Ishikawa (cell line): Measurements from ENCODE around the gene FTL.

ENCODE experiments used
- CEBPB ChIP-seq: IDR thresholded peaks from 2 replicates; pipeline ENCODE4 v1.6.1; 2012
- CREB1 ChIP-seq: IDR thresholded peaks from 2 replicates; pipeline ENCODE4 v1.6.1; 2012; ENCODE audit warnings: low read depth
- EGR1 ChIP-seq: IDR thresholded peaks from 2 replicates; pipeline ENCODE4 v1.6.1; 2012
- EP300 ChIP-seq: IDR thresholded peaks from 2 replicates; pipeline ENCODE4 v1.6.1; 2012; ENCODE audit warnings: borderline replicate concordance
- FOXM1 ChIP-seq: IDR thresholded peaks from 2 replicates; pipeline ENCODE4 v1.6.1; 2012; ENCODE audit warnings: low read depth, borderline replicate concordance
- NFIC ChIP-seq: IDR thresholded peaks from 2 replicates; pipeline ENCODE4 v1.6.1; 2012
- RAD21 ChIP-seq: IDR thresholded peaks from 2 replicates; pipeline ENCODE4 v1.6.1; 2012; ENCODE audit warnings: low read depth
- REST ChIP-seq: IDR thresholded peaks from 2 replicates; pipeline ENCODE4 v1.6.1; 2012; ENCODE audit warnings: low read depth, mild to moderate bottlenecking
- TAF1 ChIP-seq: IDR thresholded peaks from 2 replicates; pipeline ENCODE4 v1.6.1; 2012; ENCODE audit warnings: low read depth, mild to moderate bottlenecking
- TCF12 ChIP-seq: IDR thresholded peaks from 2 replicates; pipeline ENCODE4 v1.6.1; 2012; ENCODE audit warnings: low read depth
- TEAD4 ChIP-seq: IDR thresholded peaks from 2 replicates; pipeline ENCODE4 v1.6.1; 2012
- USF1 ChIP-seq: IDR thresholded peaks from 2 replicates; pipeline ENCODE4 v1.6.1; 2012
- YY1 ChIP-seq: IDR thresholded peaks from 2 replicates; pipeline ENCODE4 v1.6.1; 2012; ENCODE audit warnings: low read depth
- ZBTB7A ChIP-seq: IDR thresholded peaks from 2 replicates; pipeline ENCODE4 v1.6.1; 2012; ENCODE audit warnings: low read depth
- TF ChIP-seq, protein P1 (sequence below): IDR thresholded peaks from 2 replicates; pipeline ENCODE4 v1.6.1; 2012

The FTL gene

GRCh38 chr19:48954595-48955307 is 10.4 kb upstream of the FTL start, which contains the start of gene BAX:
Gene BAX (plus strand): TSS chr19:48954875. CDS start chr19:48954929, 54 bp downstream.
- TF ChIP-seq TCF12: peak; percentile 33; the same call in 1 of the 2 replicates
- peak; percentile 99 for TF ChIP-seq YY1
- TF ChIP-seq ZBTB7A: peak; percentile 57; the same call in 1 of the 2 replicates
- peak; percentile 59; the same call in 1 of the 2 replicates for TF ChIP-seq EGR1
- no peak; the same call in 1 of the 2 replicates for TF ChIP-seq NFIC
- no peak for TF ChIP-seq CEBPB
- TF ChIP-seq FOXM1: no peak
- TF ChIP-seq, protein P1, sequence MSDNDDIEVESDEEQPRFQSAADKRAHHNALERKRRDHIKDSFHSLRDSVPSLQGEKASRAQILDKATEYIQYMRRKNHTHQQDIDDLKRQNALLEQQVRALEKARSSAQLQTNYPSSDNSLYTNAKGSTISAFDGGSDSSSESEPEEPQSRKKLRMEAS: peak; percentile 87
- TF ChIP-seq USF1: peak; percentile 100
- no peak for TF ChIP-seq CREB1
- peak; percentile 38; the same call in 1 of the 2 replicates for TF ChIP-seq TAF1
- TF ChIP-seq EP300: no peak
- no peak for TF ChIP-seq REST
- TF ChIP-seq RAD21: no peak
- no peak for TF ChIP-seq TEAD4

GRCh38 chr19:48955308-48955958 is 9.7 kb upstream of the FTL start:
- TF ChIP-seq ZBTB7A (no peak; the same call in 1 of the 2 replicates), YY1 (no peak), REST (no peak), TAF1 (0 out of 2 replicates have a peak, but pooled peaks have one; percentile 11), TEAD4 (no peak), TCF12 (no peak), EP300 (no peak), NFIC (no peak)

- TF ChIP-seq CREB1: no peak
- TF ChIP-seq NFIC: no peak
- no peak for TF ChIP-seq EP300
- TF ChIP-seq TAF1: no peak
- TF ChIP-seq USF1: no peak
- TF ChIP-seq EGR1: no peak
- TF ChIP-seq CEBPB: no peak
- TF ChIP-seq YY1: no peak
Observed at GRCh38 chr19:48958006-48958405, 7.1 kb upstream of the FTL start.

DNA sequence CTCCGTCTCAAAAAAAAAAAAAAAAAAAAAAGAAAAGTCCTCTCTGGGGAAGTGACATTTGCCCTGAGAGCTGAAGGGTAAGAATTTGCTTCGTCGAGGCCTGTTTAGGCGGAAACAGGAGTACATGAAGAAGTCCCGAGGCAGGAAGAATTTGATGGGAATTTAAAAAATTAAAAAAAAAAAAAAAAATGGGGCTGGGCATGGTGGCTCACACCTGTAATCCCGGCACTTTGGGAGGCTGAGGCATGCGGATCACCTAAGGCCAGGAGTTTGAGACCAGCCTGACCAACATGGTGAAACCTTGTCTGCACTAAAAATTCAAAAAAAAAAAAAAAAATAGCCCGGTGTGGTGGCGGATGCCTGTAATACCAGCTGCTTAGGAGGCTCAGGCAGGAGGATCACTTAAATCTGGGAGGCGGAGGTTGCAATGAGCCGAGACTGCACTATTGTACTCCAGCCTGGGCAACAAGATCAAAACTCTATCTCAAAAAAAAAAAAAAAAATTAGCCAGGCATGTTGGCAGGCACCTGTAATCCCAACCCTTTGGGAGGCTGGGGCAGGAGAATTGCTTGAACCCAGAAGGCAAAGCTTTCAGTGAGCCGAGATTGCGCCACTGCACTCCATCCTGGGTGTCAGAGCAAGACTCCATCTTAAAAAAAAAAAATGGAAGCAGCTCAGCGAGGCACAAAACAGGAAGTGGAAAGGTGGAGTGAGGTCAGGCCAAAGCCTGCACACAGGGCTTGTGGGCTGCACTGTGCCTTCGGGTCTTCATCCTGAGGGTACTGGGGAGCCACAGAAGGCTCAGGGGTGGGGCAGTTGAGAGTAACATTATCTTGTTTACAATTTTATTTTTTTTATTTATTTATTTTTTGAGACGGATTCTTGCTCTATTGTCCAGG is 5.5 kb upstream of the FTL start:
- TF ChIP-seq RAD21 (no peak), EP300 (no peak), CREB1 (no peak), USF1 (no peak), CEBPB (no peak), FOXM1 (no peak), EGR1 (no peak), NFIC (no peak), REST (no peak), TCF12 (no peak), TEAD4 (no peak), YY1 (no peak), TAF1 (no peak), ZBTB7A (no peak)
- TF ChIP-seq, protein P1: no peak
